Testis (tissue), 3 donors: ENCODE results near the gene TMEM106C. TPM values are rescaled to one million over a fixed set of nuclear protein-coding genes. Genes with fewer than 3 reads are reported as not detected.

Source experiments
- DNase-seq: peaks from one replicate; pipeline ENCODE4 v3.0.0-alpha.2; 2019
- H3K27ac ChIP-seq, 2 donors: fragments of 200-600 bp; sonication (generic); one replicate each; pipeline ENCODE4 v1.5.1; 2019
- H3K27me3 ChIP-seq: fragments of 200-600 bp; sonication (generic); one replicate; pipeline ENCODE4 v1.5.1; 2019
- H3K36me3 ChIP-seq: fragments of 200-600 bp; sonication (generic); one replicate; pipeline ENCODE4 v1.5.1; 2017; ENCODE audit warnings: low read depth; ENCODE audit errors: missing control alignments
- H3K4me1 ChIP-seq: fragments of 200-600 bp; sonication (generic); one replicate; pipeline ENCODE4 v1.5.1; 2019
- H3K4me3 ChIP-seq, 2 donors: fragments of 200-600 bp; sonication (generic); one replicate each; pipeline ENCODE4 v1.5.1; 2017 to 2019
- H3K9me3 ChIP-seq: fragments of 200-600 bp; sonication (generic); one replicate; pipeline ENCODE4 v1.5.1; 2017
- CTCF ChIP-seq, 3 experiments: fragments of 450-650 bp in 2 of 3; fragments of 200-600 bp in 1 of 3; sonication (generic) in 1 of 3; IDR thresholded peaks; one replicate each; pipeline ENCODE4 v1.5.1; 2016 to 2019; ENCODE audit warnings: antibody characterized with exemption in 3 of 3, mild to moderate bottlenecking in 2 of 3, moderate library complexity in 1 of 3
- POLR2A ChIP-seq: fragments of 450-650 bp; IDR thresholded peaks from one replicate; pipeline ENCODE4 v1.6.1; 2017; ENCODE audit warnings: antibody characterized with exemption, mild to moderate bottlenecking, moderate library complexity
- WGBS, 2 donors: methylation state at CpG; one replicate each; pipeline ENCODE4 v1.1.5; 2018; 5-methylcytosine and 5-hydroxymethylcytosine counted together
- intact Hi-C: fragments of 100-400 bp; cut with DNase I; formaldehyde crosslinking; loops from one replicate; pipeline ENCODE4 v1.15.1; 2023; ENCODE audit warnings: low total_unique reads
- polyA plus RNA-seq: library from polyadenylated mRNA; stranded (reverse); fragments of 350-450 nt; fragmentation: Illumina TruSeq; extraction: RNeasy Lipid Tissue Mini Kit (QIAGEN cat#74804); gene quantifications from one replicate; pipeline ENCODE4 v1.2.3, GENCODE V29; 2014; ENCODE audit warnings: low read depth, low replicate concordance; ENCODE audit not compliant: insufficient read depth
- total RNA-seq, 2 donors: library from RNA; depleted of rRNA; stranded (reverse); fragments of >200 nt; gene quantifications; one replicate each; pipeline ENCODE4 v1.2.3, GENCODE V29; 2016

The TMEM106C gene
- total and polyA plus RNA-seq, 3 donors from 2014 or later, result 63.5 to 132 (median 91.1) TPM

GRCh38 chr12:47942614-47943225 lies 20.7 kb upstream of the TMEM106C start:
- Histone ChIP-seq H3K4me1 (peaks cover 7% of the 10 kb centered on the region), H3K4me3 (no peak overlapping the region), H3K36me3 (no peaks in the 10 kb centered on the region), H3K27me3 (no peaks in the 10 kb centered on the region), H3K27ac (no peak overlapping the region), H3K9me3 (no peaks in the 10 kb centered on the region)
- intact Hi-C loops, result no loop called here
- 38 to 58% methylated on average over 7 to 31 of the region's 31 CpGs for WGBS, 2 donors
- TF ChIP-seq POLR2A, result no peak
- no peak for TF ChIP-seq CTCF (IDR thresholded peaks at IDR 0.05)
- no peak for DNase-seq

- H3K27ac ChIP-seq, result no peak overlapping the region
These were observed 19.6 kb upstream of the TMEM106C start for GRCh38 chr12:47943623-47944340.

GRCh38 chr12:47944685-47945340 lies 18.6 kb upstream of the TMEM106C start:
- TF ChIP-seq POLR2A, result no peak
- TF ChIP-seq CTCF (IDR thresholded peaks at IDR 0.05), result no peak
- intact Hi-C loops, result no loop called here
- H3K27me3 ChIP-seq, result no peaks in the 10 kb centered on the region
- H3K4me1 ChIP-seq, result peaks cover 7% of the 10 kb centered on the region
- H3K36me3 ChIP-seq, result no peaks in the 10 kb centered on the region
- H3K4me3 ChIP-seq, result no peak overlapping the region
- H3K27ac ChIP-seq, result no peak overlapping the region
- no peaks in the 10 kb centered on the region for H3K9me3 ChIP-seq
- no peak for DNase-seq
- WGBS, 2 donors, result 85 to 92% methylated on average over 6 of the region's 6 CpGs

More at GRCh38 chr12:47943623-47944340, 19.6 kb upstream of the TMEM106C start:
- intact Hi-C loops, result no loop called here
- Histone ChIP-seq H3K9me3 (no peaks in the 10 kb centered on the region), H3K4me3 (no peak overlapping the region), H3K36me3 (no peaks in the 10 kb centered on the region), H3K27me3 (no peaks in the 10 kb centered on the region), H3K4me1 (peaks cover 7% of the 10 kb centered on the region)
- TF ChIP-seq CTCF (IDR thresholded peaks at IDR 0.05), result no peak
- TF ChIP-seq POLR2A, result no peak
- WGBS, 2 donors, result 81 to 86% methylated on average over 8 to 12 of the region's 12 CpGs
- DNase-seq, result no peak

GRCh38 chr12:47945341-47945728 lies 18.1 kb upstream of the TMEM106C start:
- intact Hi-C loops, result no loop called here

More at GRCh38 chr12:47945341-47945728, 18.1 kb upstream of the TMEM106C start:
- TF ChIP-seq CTCF (IDR thresholded peaks at IDR 0.05) (no peak), POLR2A (no peak)
- Histone ChIP-seq H3K36me3 (no peaks in the 10 kb centered on the region), H3K4me3 (no peak overlapping the region), H3K9me3 (no peaks in the 10 kb centered on the region), H3K4me1 (peaks cover 7% of the 10 kb centered on the region), H3K27ac (no peak overlapping the region), H3K27me3 (no peaks in the 10 kb centered on the region)
- 84 to 85% methylated on average over 1 of the region's 1 CpG for WGBS, 2 donors
- DNase-seq, result no peak
